ENCODE measurements around the gene NUB1. TPM values are rescaled to one million over a fixed set of nuclear protein-coding genes. Genes with fewer than 3 reads are reported as not detected.

Gene NUB1
- total RNA-seq, 2 donors from 2014 or later: 42.3 to 55.2 TPM

GRCh38 chr7:151349507-151349853 is 7.9 kb downstream of the NUB1 start:
- Histone ChIP-seq H3K27me3 (no peaks in the 10 kb centered on the region), H3K9me3 (no peaks in the 10 kb centered on the region), H3K4me1 (peaks cover 5% of the 10 kb centered on the region), H3K4me3 (peak overlapping the region; percentile 23), H3K27ac (peak overlapping the region; percentile 77), H3K36me3 (peaks cover 6% of the 10 kb centered on the region), H3K9ac (ENCODE audit: low read depth in 2 of 2, low read length in 2 of 2) (peak overlapping the region; percentile 48 to 66)
- peak; percentile 57 for DNase-seq
- TF ChIP-seq CTCF (IDR thresholded peaks at IDR 0.05): no peak
- intact Hi-C loops (cut with DNase I): no loop called here

GRCh38 chr7:151351027-151351426 is 9.4 kb downstream of the NUB1 start:
- intact Hi-C loops (cut with DNase I): no loop called here
- Histone ChIP-seq H3K27me3 (no peaks in the 10 kb centered on the region), H3K9ac (ENCODE audit: low read depth in 2 of 2, low read length in 2 of 2) (no peak overlapping the region), H3K4me1 (peaks cover 5% of the 10 kb centered on the region), H3K4me3 (no peak overlapping the region), H3K27ac (no peak overlapping the region), H3K36me3 (peaks cover 6% of the 10 kb centered on the region), H3K9me3 (no peaks in the 10 kb centered on the region)
- no peak for TF ChIP-seq CTCF (IDR thresholded peaks at IDR 0.05)
- peak; percentile 32 for DNase-seq

GRCh38 chr7:151351967-151352366 is 10.4 kb downstream of the NUB1 start:
- no peak for DNase-seq
- intact Hi-C loops (cut with DNase I): loop anchor here (2.0 kb wide), 1 partner anchor 37 kb away; no protein-coding TSS in a partner anchor
- no peak for TF ChIP-seq CTCF (IDR thresholded peaks at IDR 0.05)
- peaks cover 6% of the 10 kb centered on the region for H3K36me3 ChIP-seq
- no peaks in the 10 kb centered on the region for H3K9me3 ChIP-seq
- H3K4me1 ChIP-seq: peaks cover 5% of the 10 kb centered on the region
- no peaks in the 10 kb centered on the region for H3K27me3 ChIP-seq
- no peak overlapping the region for H3K27ac ChIP-seq
- H3K9ac ChIP-seq (ENCODE audit: low read depth in 2 of 2, low read length in 2 of 2): no peak overlapping the region
- no peak overlapping the region for H3K4me3 ChIP-seq

- Histone ChIP-seq H3K27ac (no peak overlapping the region), H3K36me3 (peaks cover 6% of the 10 kb centered on the region), H3K9me3 (no peaks in the 10 kb centered on the region), H3K27me3 (no peaks in the 10 kb centered on the region), H3K4me1 (peaks cover 5% of the 10 kb centered on the region), H3K9ac (ENCODE audit: low read depth in 2 of 2, low read length in 2 of 2) (no peak overlapping the region), H3K4me3 (no peak overlapping the region)
- TF ChIP-seq CTCF (IDR thresholded peaks at IDR 0.05): no peak
- no peak for DNase-seq
- intact Hi-C loops (cut with DNase I): loop anchor here (2.0 kb wide), 1 partner anchor 38 kb away; no protein-coding TSS in a partner anchor
Measured at GRCh38 chr7:151352512-151352911, 10.9 kb downstream of the NUB1 start.

GRCh38 chr7:151361193-151361959 is 19.8 kb downstream of the NUB1 start:
- Histone ChIP-seq H3K4me1 (no peaks in the 10 kb centered on the region), H3K27me3 (no peaks in the 10 kb centered on the region), H3K4me3 (no peak overlapping the region), H3K9ac (ENCODE audit: low read depth in 2 of 2, low read length in 2 of 2) (no peak overlapping the region), H3K27ac (no peak overlapping the region), H3K9me3 (no peaks in the 10 kb centered on the region), H3K36me3 (peaks cover 8% of the 10 kb centered on the region)
- DNase-seq: no peak
- no peak for TF ChIP-seq CTCF (IDR thresholded peaks at IDR 0.05)
- intact Hi-C loops (cut with DNase I): no loop called here
